IMR-90 (cell line): ENCODE measurements around the gene CHRNG. TPM values are rescaled to one million over a fixed set of nuclear protein-coding genes. Genes with fewer than 3 reads are reported as not detected.

Experiments used
- ATAC-seq: fragments of 200-7000 bp; cut with Tn5 transposase; 2 replicates; pipeline ENCODE4 v1.9.1; 2020; ENCODE audit warnings: low read depth, mild to moderate bottlenecking, moderate library complexity
- BruUV-seq: library from RNA; stranded (reverse); fragments of 400-500 nt; replicated peaks from 2 replicates; lab custom pipeline; 2021; lab: Mats Ljungman, UMichigan
- CTCF ChIA-PET: fragments of 300-600 bp; formaldehyde crosslinking; extraction: SDS; loops from one replicate; lab custom pipeline; 2021; ENCODE audit warnings: antibody characterized with exemption; lab: Yijun Ruan, JAX
- POLR2A ChIA-PET: fragments of 300-600 bp; sonication (Branson Sonifier 250); formaldehyde crosslinking; loops from one replicate; lab custom pipeline; 2022; ENCODE audit warnings: antibody characterized with exemption; ENCODE audit not compliant: unreplicated experiment; lab: Charles Lee
- DNase-seq: peaks from one replicate; pipeline ENCODE4 v3.0.0; 2013
- H2AFZ ChIP-seq: replicated peaks from 2 replicates; pipeline ENCODE3; 2013; ENCODE audit warnings: low read length, mild to moderate bottlenecking; ENCODE audit not compliant: poor library complexity
- H2AK5ac ChIP-seq: 2 replicates; pipeline ENCODE4 v1.6.1; 2013; ENCODE audit warnings: low read depth, low read length, inconsistent platforms
- H2AK9ac ChIP-seq: replicated peaks from 2 replicates; pipeline ENCODE3; 2013; ENCODE audit warnings: mild to moderate bottlenecking, low read depth, low read length, moderate library complexity; ENCODE audit not compliant: poor library complexity
- H2BK120ac ChIP-seq: 2 replicates; pipeline ENCODE4 v1.6.1; 2013; ENCODE audit warnings: low read depth, low read length, inconsistent platforms
- H2BK15ac ChIP-seq: 3 replicates; pipeline ENCODE4 v1.6.1; 2013; ENCODE audit warnings: low read depth, low read length, inconsistent platforms
- H2BK20ac ChIP-seq: 2 replicates; pipeline ENCODE4 v1.6.1; 2013; ENCODE audit warnings: low read depth, mild to moderate bottlenecking, inconsistent platforms, low read length, moderate library complexity
- H2BK5ac ChIP-seq: 2 replicates; pipeline ENCODE4 v1.6.1; 2013; ENCODE audit warnings: mild to moderate bottlenecking, low read depth, low read length, inconsistent platforms; ENCODE audit not compliant: poor library complexity, severe bottlenecking
- H3K14ac ChIP-seq: replicated peaks from 2 replicates; pipeline ENCODE4 v1.6.1; 2013; ENCODE audit warnings: low read depth, low read length, inconsistent platforms
- H3K18ac ChIP-seq: 2 replicates; pipeline ENCODE4 v1.6.1; 2013; ENCODE audit warnings: low read depth, low read length, control low read depth
- H3K23ac ChIP-seq: 2 replicates; pipeline ENCODE4 v1.6.1; 2013; ENCODE audit warnings: low read depth, low read length, inconsistent platforms
- H3K27ac ChIP-seq: 2 replicates; pipeline ENCODE4 v1.5.1; 2013; ENCODE audit warnings: mild to moderate bottlenecking, control low read depth, low read length; ENCODE audit not compliant: insufficient read depth
- H3K27me3 ChIP-seq: 2 replicates; pipeline ENCODE4 v1.6.1; 2013; ENCODE audit warnings: low read length; ENCODE audit not compliant: control insufficient read depth, insufficient read depth
- H3K36me3 ChIP-seq: 2 replicates; pipeline ENCODE4 v1.6.1; 2013; ENCODE audit warnings: low read length, mixed read lengths; ENCODE audit not compliant: control insufficient read depth, insufficient read depth
- H3K4ac ChIP-seq: 2 replicates; pipeline ENCODE4 v1.6.1; 2013; ENCODE audit warnings: low read depth, low read length, inconsistent platforms
- H3K4me1 ChIP-seq: 2 replicates; pipeline ENCODE4 v1.6.1; 2013; ENCODE audit warnings: low read length, mixed read lengths; ENCODE audit not compliant: control insufficient read depth, insufficient read depth
- H3K4me2 ChIP-seq: 2 replicates; pipeline ENCODE4 v1.6.1; 2013; ENCODE audit warnings: low read depth, mild to moderate bottlenecking, control low read depth, low read length, moderate library complexity
- H3K4me3 ChIP-seq: 2 replicates; pipeline ENCODE4 v1.5.1; 2013; ENCODE audit warnings: low read depth, mild to moderate bottlenecking, control low read depth, low read length, moderate library complexity; ENCODE audit not compliant: insufficient read depth
- H3K56ac ChIP-seq: 2 replicates; pipeline ENCODE4 v1.6.1; 2013; ENCODE audit warnings: low read length, inconsistent platforms; ENCODE audit not compliant: insufficient read depth; ENCODE audit errors: extremely low read depth
- H3K79me1 ChIP-seq, 2 experiments: 2 replicates each; pipeline ENCODE4 v1.6.1; 2013; ENCODE audit warnings: low read length in 2 of 2, inconsistent platforms in 1 of 2, low read depth in 1 of 2
- H3K9ac ChIP-seq: 2 replicates; pipeline ENCODE4 v1.6.1; 2013; ENCODE audit warnings: low read depth, low read length, control low read depth
- H3K9me1 ChIP-seq: 2 replicates; pipeline ENCODE4 v1.6.1; 2013; ENCODE audit warnings: low read length, inconsistent platforms; ENCODE audit not compliant: insufficient read depth
- H3K9me3 ChIP-seq: 2 replicates; pipeline ENCODE4 v1.6.1; 2013; ENCODE audit warnings: low read length; ENCODE audit not compliant: control insufficient read depth, insufficient read depth
- H4K20me1 ChIP-seq: 2 replicates; pipeline ENCODE4 v1.6.1; 2013; ENCODE audit warnings: low read length, inconsistent platforms; ENCODE audit not compliant: insufficient read depth
- H4K5ac ChIP-seq: 2 replicates; pipeline ENCODE4 v1.6.1; 2013; ENCODE audit warnings: mild to moderate bottlenecking, low read depth, low read length, control low read depth
- H4K8ac ChIP-seq, 2 experiments: 2 replicates each; pipeline ENCODE4 v1.6.1; 2013; ENCODE audit warnings: low read depth in 2 of 2, low read length in 2 of 2, control low read depth in 1 of 2, inconsistent platforms in 1 of 2
- H4K91ac ChIP-seq: 2 replicates; pipeline ENCODE4 v1.6.1; 2013; ENCODE audit warnings: low read depth, low read length, inconsistent platforms; ENCODE audit not compliant: insufficient read depth
- ELK1 ChIP-seq: fragments of 150-350 bp; IDR thresholded peaks from 2 replicates; pipeline ENCODE4 v1.6.1; 2016; ENCODE audit warnings: low read depth, mild to moderate bottlenecking, low read length, moderate library complexity, borderline replicate concordance
- MAFK ChIP-seq: IDR thresholded peaks from 2 replicates; pipeline ENCODE4 v1.6.1; 2012; ENCODE audit warnings: low read depth, low read length, improper control_type of control experiment
- WGBS, 2 experiments: methylation state at CpG; one replicate each; pipeline versions ENCODE4 v1.1.5 to v1.1.7; 2013; ENCODE audit warnings: missing lambda C conversion rate in 2 of 2; ENCODE audit not compliant: insufficient read length in 1 of 2; ENCODE audit errors: extremely low coverage in 2 of 2; 5-methylcytosine and 5-hydroxymethylcytosine counted together
- dilution Hi-C: fragments of 300-500 bp; cut with HindIII; formaldehyde crosslinking; loops from one replicate; pipeline ENCODE4 v1.14.3; 2018; ENCODE audit warnings: low sequenced_read_pairs; ENCODE audit not compliant: unreplicated experiment
- in situ Hi-C: fragments of 300-500 bp; cut with MboI; formaldehyde crosslinking; loops from 3 replicates; pipeline ENCODE4 v1.14.3; 2019; ENCODE audit warnings: low sequenced_read_pairs, inconsistent platforms, mixed read lengths
- intact Hi-C: fragments of 100-400 bp; cut with micrococcal nuclease; formaldehyde crosslinking; loops from 2 replicates; pipeline ENCODE4 v1.10.0; 2022
- polyA plus RNA-seq, 3 experiments: library from polyadenylated mRNA; depleted of rRNA; stranded (reverse); fragments of >200 nt; gene quantifications; 2 replicates each; pipeline ENCODE4 v1.2.3, GENCODE V29; 2012; ENCODE audit warnings: low replicate concordance in 1 of 3
- total RNA-seq: library from RNA; depleted of rRNA; stranded (reverse); fragments of >200 nt; gene quantifications from 2 replicates; pipeline ENCODE4 v1.2.3, GENCODE V29; 2012

CHRNG gene
- total and polyA plus RNA-seq, 2 of the 4 experiments (the other 2 are of a cell fraction) = not detected

DNA sequence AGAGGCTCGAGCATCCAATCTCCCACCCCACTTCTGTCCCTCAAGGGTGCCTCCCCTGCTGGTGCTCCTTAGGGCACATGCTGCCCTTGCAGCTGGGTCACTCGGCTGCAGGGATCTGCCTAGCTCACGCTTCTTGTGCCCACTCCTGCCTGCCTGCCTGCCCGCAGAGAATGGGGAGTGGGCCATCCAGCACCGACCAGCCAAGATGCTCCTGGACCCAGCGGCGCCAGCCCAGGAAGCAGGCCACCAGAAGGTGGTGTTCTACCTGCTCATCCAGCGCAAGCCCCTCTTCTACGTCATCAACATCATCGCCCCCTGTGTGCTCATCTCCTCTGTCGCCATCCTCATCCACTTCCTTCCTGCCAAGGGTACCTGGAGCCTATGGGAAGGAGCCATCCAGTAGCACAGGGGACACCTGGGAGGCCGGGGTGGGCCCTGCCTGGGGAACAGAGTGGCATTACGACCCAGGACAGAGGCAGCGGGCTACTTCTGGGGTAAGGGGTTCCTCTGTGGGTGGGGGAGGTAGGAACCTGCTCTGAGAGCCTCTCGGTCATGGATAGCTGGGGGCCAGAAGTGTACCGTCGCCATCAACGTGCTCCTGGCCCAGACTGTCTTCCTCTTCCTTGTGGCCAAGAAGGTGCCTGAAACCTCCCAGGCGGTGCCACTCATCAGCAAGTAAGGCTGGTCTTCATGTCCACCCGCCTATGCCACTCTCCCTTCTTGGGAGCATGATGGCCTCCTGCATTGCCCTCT is 3.4 kb downstream of the CHRNG start:
- Histone ChIP-seq H3K27me3 (peaks cover 13% of the 10 kb centered on the region), H3K4me1 (no peaks in the 10 kb centered on the region; the same call in 1 of the 2 replicates), H2AFZ (no peak overlapping the region), H4K91ac (no peak overlapping the region), H3K4me2 (no peak overlapping the region), H2BK5ac (no peak overlapping the region), H3K14ac (no peak overlapping the region), H3K4me3 (no peak overlapping the region), H3K9me3 (no peaks in the 10 kb centered on the region), H3K36me3 (peaks cover 4% of the 10 kb centered on the region; the same call in 1 of the 2 replicates), H4K20me1 (no peaks in the 10 kb centered on the region; the same call in 1 of the 2 replicates), H2BK20ac (no peak overlapping the region), H2BK15ac (no peak overlapping the region), H2AK5ac (no peak overlapping the region), H3K9me1 (peaks cover 7% of the 10 kb centered on the region; the same call in 1 of the 2 replicates), H3K56ac (no peak overlapping the region), H2BK120ac (no peak overlapping the region), H3K9ac (no peak overlapping the region), H3K27ac (no peak overlapping the region), H3K79me1 (peaks cover 0 to 14% of the 10 kb centered on the region in 2 experiments; a peak in 2 of 4 replicates), H3K18ac (no peak overlapping the region), H3K4ac (no peak overlapping the region), H4K8ac (no peak overlapping the region), H3K23ac (no peak overlapping the region), H4K5ac (no peak overlapping the region), H2AK9ac (no peak overlapping the region)
- in situ Hi-C loops = no loop called here
- dilution Hi-C loops = no loop called here
- intact Hi-C loops = no loop called here
- WGBS, 2 experiments = 90% methylated on average over 8 of the region's 20 CpGs; no CpG with 5 or more reads in 1 of the 2 experiments
- no TSS peak for BruUV-seq
- POLR2A ChIA-PET = no interaction called here
- CTCF ChIA-PET = no interaction called here
- no peak for ATAC-seq
- TF ChIP-seq MAFK = no peak
- no peak for TF ChIP-seq ELK1
- DNase-seq = no peak
